ENCODE measurements around the gene NPAS2. TPM values are rescaled to one million over a fixed set of nuclear protein-coding genes. Genes with fewer than 3 reads are reported as not detected.

The NPAS2 gene
- total and polyA plus RNA-seq, 2 donors = 3.0 to 5.4 TPM

Other genes starting within 250 kb of the NPAS2 start
- 4,346 TPM for gene RPL31, start 182.2 kb downstream of the NPAS2 start, total RNA-seq
- gene RPL31, start 182.2 kb downstream of the NPAS2 start, polyA plus RNA-seq = 8,913 TPM